Ovary (tissue), 9 donors: ENCODE results near the gene NOP9. TPM values are rescaled to one million over a fixed set of nuclear protein-coding genes. Genes with fewer than 3 reads are reported as not detected.

Experiments
- DNase-seq, 5 donors: peaks; one replicate each; pipeline ENCODE4 v3.0.0-alpha.2; 2019 to 2020
- H3K27ac ChIP-seq, 2 donors: fragments of 200-600 bp; one replicate each; pipeline versions ENCODE4 v1.5.1 to v1.8.0; 2019 to 2022
- H3K27me3 ChIP-seq: fragments of 200-600 bp; one replicate; pipeline ENCODE4 v1.8.0; 2022
- H3K36me3 ChIP-seq: fragments of 200-600 bp; sonication (generic); one replicate; pipeline ENCODE4 v1.5.1; 2019
- H3K4me1 ChIP-seq: one replicate; pipeline ENCODE4 v1.8.1; 2013; ENCODE audit warnings: mild to moderate bottlenecking, moderate library complexity; ENCODE audit not compliant: insufficient read depth
- H3K4me3 ChIP-seq: fragments of 200-600 bp; sonication (generic); one replicate; pipeline ENCODE4 v1.5.1; 2017
- H3K9me3 ChIP-seq, 2 donors: fragments of 200-600 bp in 1 of 2; sonication (generic) in 1 of 2; one replicate each; pipeline versions ENCODE4 v1.5.1 to v1.8.1; 2013 to 2019; ENCODE audit warnings: mild to moderate bottlenecking in 1 of 2, moderate library complexity in 1 of 2
- CTCF ChIP-seq, 3 donors: fragments of 450-650 bp in 2 of 3; fragments of 200-600 bp in 1 of 3; IDR thresholded peaks; one replicate each; pipeline versions ENCODE4 v1.5.1 to v1.8.0; 2016 to 2022; ENCODE audit warnings: antibody characterized with exemption in 3 of 3, mild to moderate bottlenecking in 1 of 3
- EP300 ChIP-seq: sonication (generic); formaldehyde crosslinking; IDR thresholded peaks from one replicate; pipeline ENCODE4 v1.6.1; 2017; ENCODE audit warnings: antibody characterized with exemption
- POLR2A ChIP-seq: fragments of 450-650 bp; IDR thresholded peaks from one replicate; pipeline ENCODE4 v1.6.1; 2017; ENCODE audit warnings: antibody characterized with exemption, mild to moderate bottlenecking, moderate library complexity
- WGBS, 3 donors: extraction: QIAGEN DNeasy Blood & Tissue Kit in 1 of 3; methylation state at CpG; one replicate each; pipeline versions ENCODE4 v1.1.5 to v1.1.7; 2013 to 2017; 5-methylcytosine and 5-hydroxymethylcytosine counted together
- intact Hi-C, 4 donors: fragments of 100-400 bp; cut with DNase I; formaldehyde crosslinking; loops; one replicate each; pipeline versions ENCODE4 v1.11.0 to v1.15.1; 2022 to 2023
- polyA plus RNA-seq, 2 donors: library from polyadenylated mRNA; stranded (reverse); fragments of 200-250 nt in 1 of 2; fragments of 350-450 nt in 1 of 2; fragmentation: Illumina TruSeq in 1 of 2; extraction: RNeasy Lipid Tissue Mini Kit (QIAGEN cat#74804) in 1 of 2; gene quantifications; one replicate each; pipeline ENCODE4 v1.2.3, GENCODE V29; 2013 to 2014
- total RNA-seq, 7 donors: library from RNA; depleted of rRNA in 2 of 7; stranded (reverse); fragments of >200 nt in 2 of 7; fragmentation: NEBNext Ultra II Directional in 3 of 7; extraction: Animal tissue kit (Norgen Biotek cat#: 25700) in 3 of 7; gene quantifications; one replicate each; pipeline versions ENCODE4 v1.1.0 to v1.2.4, GENCODE V29; 2016 to 2023
- donor health status: DM: no; HTN: no; CAD: no; lungs with moderate emphysema.
- donor health status: DM: no; HTN: no; CAD: no.
- donor health status: Bipolar disorder and iron deficiency.
- donor health status: DM: yes; HTN: yes; CAD: no.
- donor health status: DM: no; HTN: no; CAD: no.
- donor health status: DM: yes; HTN: yes; CAD: no.

NOP9 gene
- total and polyA plus RNA-seq, 9 donors, result 9.2 to 28.6 (median 22.1) TPM

DNA sequence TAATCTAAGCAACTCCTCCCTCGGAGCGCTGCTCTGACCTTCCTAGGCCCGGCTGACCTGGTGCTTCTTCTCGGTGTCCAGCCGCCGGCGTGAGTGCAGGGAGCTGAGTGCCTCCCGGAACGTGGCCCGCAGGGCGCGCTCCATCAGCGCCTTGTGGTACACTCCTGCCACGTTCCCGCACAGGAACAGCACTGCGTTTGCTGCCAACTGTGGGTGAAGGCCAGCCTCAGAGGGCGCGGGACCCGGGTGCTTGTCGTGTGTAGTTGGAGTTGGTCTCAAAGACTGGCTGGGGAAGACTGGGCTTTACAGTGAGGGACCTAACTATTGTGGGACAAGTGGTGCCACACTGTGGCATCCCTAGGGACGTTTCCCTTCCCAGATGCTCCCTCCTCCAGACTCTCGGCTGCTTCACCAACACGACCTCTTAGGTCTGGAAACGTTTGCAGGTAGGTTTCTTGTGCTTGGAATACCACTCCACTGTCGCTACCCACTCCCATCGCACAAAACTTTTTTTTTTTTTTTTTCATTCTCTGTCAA, 32.1 kb downstream of the NOP9 start:
- H3K4me1 ChIP-seq, result peaks cover 5% of the 10 kb centered on the region
- TF ChIP-seq POLR2A (no peak), CTCF (IDR thresholded peaks at IDR 0.05) (no peak), EP300 (no peak)
- no peak overlapping the region for H3K27ac ChIP-seq
- intact Hi-C loops, result loop anchor here (2.0 to 5.0 kb wide), 3 partner anchors 101 to 106 kb away; no protein-coding TSS in a partner anchor
- 54 to 61% (median 59%) methylated on average over 26 of the region's 26 CpGs for whole genome bisulfite sequencing, 3 donors
- no peaks in the 10 kb centered on the region for H3K36me3 ChIP-seq
- no peak for DNase-seq
- H3K27me3 ChIP-seq, result no peaks in the 10 kb centered on the region
- H3K4me3 ChIP-seq, result no peak overlapping the region
- no peaks in the 10 kb centered on the region for H3K9me3 ChIP-seq

DNA sequence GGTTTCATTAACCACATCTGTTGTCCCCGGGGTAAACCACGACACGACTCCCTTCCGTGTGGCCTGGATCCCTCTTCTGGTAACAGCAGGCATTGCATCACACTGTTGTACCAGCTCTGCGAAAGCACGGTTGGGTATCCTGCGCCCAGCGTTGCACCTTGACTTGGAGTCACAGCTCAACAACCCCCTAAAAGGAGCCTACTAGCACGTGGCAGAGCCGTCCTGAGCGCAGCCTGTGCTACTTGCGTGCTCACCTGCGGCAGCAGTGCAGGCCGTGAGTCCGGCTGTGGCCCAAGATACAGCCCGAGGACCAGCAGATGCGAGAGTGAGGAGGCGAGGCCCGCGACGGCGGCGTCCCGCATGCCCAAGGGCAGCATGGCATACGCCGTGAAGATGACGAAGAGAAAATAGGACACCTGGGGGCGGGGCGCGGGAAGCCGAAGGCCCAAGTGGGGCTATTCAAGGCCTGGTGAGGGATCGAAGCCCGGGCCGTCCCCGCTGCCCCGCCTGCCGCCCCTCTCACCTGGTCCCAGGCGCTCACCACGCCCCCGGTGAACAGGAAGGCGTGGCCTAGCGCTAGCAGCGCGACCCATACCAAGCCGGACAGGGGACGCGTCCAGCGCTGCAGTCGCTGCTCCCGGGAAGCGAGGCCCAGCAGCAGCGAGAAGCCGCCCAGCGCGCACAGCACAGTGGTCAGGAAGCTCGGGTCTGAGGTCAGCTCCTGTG, 32.8 kb downstream of the NOP9 start:
- Histone ChIP-seq H3K9me3 (no peaks in the 10 kb centered on the region), H3K27me3 (no peaks in the 10 kb centered on the region), H3K36me3 (no peaks in the 10 kb centered on the region), H3K4me1 (peaks cover 5% of the 10 kb centered on the region), H3K4me3 (peak overlapping the region; percentile 20), H3K27ac (no peak overlapping the region)
- intact Hi-C loops, result loop anchor here (2.0 to 5.0 kb wide), 3 partner anchors 100 to 105 kb away; no protein-coding TSS in a partner anchor
- peak; percentile 50 to 69 (median 66) for DNase-seq
- 23 to 30% (median 27%) methylated on average over 55 to 56 of the region's 56 CpGs for WGBS, 3 donors
- no peak for TF ChIP-seq EP300
- peak; percentile 28 to 65 (median 63) for TF ChIP-seq CTCF (IDR thresholded peaks at IDR 0.05)
- no peak for TF ChIP-seq POLR2A

DNA sequence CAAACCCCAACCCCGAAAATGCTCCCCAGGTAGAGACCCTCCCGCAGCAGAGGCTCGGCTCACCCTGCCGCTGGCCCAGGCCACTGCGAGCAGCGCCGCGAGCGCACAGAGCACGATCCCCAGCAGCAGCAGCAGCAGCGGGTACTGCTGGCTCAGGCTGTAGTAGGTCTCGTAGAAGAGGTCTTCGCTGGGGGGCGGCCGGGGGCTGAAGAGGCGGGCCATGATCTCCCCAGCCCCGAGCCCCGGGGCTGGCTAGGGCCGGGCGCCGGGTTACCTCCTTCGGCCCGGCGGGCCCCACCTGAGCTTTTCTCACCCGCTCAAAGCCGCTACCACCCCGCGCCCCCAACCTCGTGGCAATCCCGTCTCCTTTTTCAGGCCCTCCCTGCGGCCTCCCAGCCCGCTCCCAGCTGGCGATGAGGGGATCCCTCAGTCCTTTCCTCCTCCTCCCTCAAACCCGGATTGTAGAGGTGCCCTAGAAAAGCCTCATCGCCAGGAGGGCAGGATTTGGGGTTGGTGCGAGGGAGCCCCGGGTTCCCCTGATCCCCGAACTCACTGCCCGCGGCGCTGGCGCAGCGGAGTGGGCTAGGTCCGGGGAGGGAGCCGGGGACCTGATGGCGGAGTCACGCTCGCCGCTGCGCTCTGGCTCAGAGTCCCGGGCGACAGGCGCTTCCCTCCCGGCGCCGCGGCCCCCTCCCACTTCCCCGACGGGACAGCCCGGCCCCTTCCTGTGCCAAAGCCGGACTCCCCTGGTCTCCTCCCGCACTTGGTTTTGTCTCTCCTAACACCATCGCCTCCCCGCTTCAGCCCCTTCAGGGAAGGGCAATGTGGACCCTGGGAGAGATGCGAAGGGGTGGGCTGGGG, 35.0 kb downstream of the NOP9 start, which contains the start of gene ADCY4:
TSS of gene ADCY4 (minus strand) at position 641 of the 861 bp plus-strand sequence. CDS start at position 222, 419 bp downstream.
- peak in 1 of 5 donors; percentile 39 for DNase-seq
- Histone ChIP-seq H3K9me3 (no peaks in the 10 kb centered on the region), H3K27me3 (no peaks in the 10 kb centered on the region), H3K4me3 (peak within 1 kb of the TSS; percentile 17), H3K36me3 (no peaks in the 10 kb centered on the region), H3K27ac (peak within 1 kb of the TSS in 1 of 2 donors; percentile 13), H3K4me1 (peaks cover 5% of the 10 kb centered on the region)
- WGBS, 3 donors, result 4 to 8% (median 5%) methylated on average over 58 to 65 of the region's 65 CpGs
- TF ChIP-seq POLR2A (no peak), CTCF (IDR thresholded peaks at IDR 0.05) (no peak), EP300 (no peak)
- intact Hi-C loops, result loop anchor here in 3 of 4 donors (5.0 kb wide), 3 partner anchors 98 to 343 kb away; no protein-coding TSS in a partner anchor
